Stimulated activated CD8-positive, alpha-beta memory T cell treated with anti-CD3 and anti-CD28 coated beads, Interleukin-15, amount 100 ng/mL, for 4 hours (primary cell): ENCODE measurements around the gene ETV6.

Experiments
- DNase-seq, 2 donors: peaks; one replicate each; pipeline ENCODE4 v3.0.0-alpha.2; 2020; ENCODE audit warnings: low read depth in 2 of 2

ETV6 gene

GRCh38 chr12:11716794-11717518, 67.5 kb downstream of the ETV6 start:
- DNase-seq: no peak

- DNase-seq: no peak
Measured at GRCh38 chr12:11717519-11717961, 68.1 kb downstream of the ETV6 start.

- DNase-seq: no peak
Measured at GRCh38 chr12:11718105-11718504, 68.6 kb downstream of the ETV6 start.

GRCh38 chr12:11718768-11719253, 69.3 kb downstream of the ETV6 start:
- no peak for DNase-seq

GRCh38 chr12:11719678-11720099, 70.2 kb downstream of the ETV6 start:
- peak; percentile 4 to 30 for DNase-seq

- DNase-seq: no peak
Measured at GRCh38 chr12:11722071-11722470, 72.6 kb downstream of the ETV6 start.

- no peak for DNase-seq
Measured at GRCh38 chr12:11722578-11723138, 73.2 kb downstream of the ETV6 start.

- no peak for DNase-seq
Measured at GRCh38 chr12:11723993-11724392, 74.5 kb downstream of the ETV6 start.

GRCh38 chr12:11724888-11725311, 75.4 kb downstream of the ETV6 start:
- DNase-seq: no peak

- DNase-seq: no peak
Measured at GRCh38 chr12:11725686-11726085, 76.2 kb downstream of the ETV6 start.

- DNase-seq: no peak
Measured at GRCh38 chr12:11726659-11727058, 77.2 kb downstream of the ETV6 start.

GRCh38 chr12:11727133-11727664, 77.7 kb downstream of the ETV6 start:
- DNase-seq: no peak

- DNase-seq: no peak
Measured at GRCh38 chr12:11728154-11728755, 78.8 kb downstream of the ETV6 start.

- DNase-seq: no peak
Measured at GRCh38 chr12:11729008-11729407, 79.5 kb downstream of the ETV6 start.

- no peak for DNase-seq
Measured at GRCh38 chr12:11729439-11730150, 80.1 kb downstream of the ETV6 start.

GRCh38 chr12:11730299-11731041, 81.0 kb downstream of the ETV6 start:
- DNase-seq: no peak

- DNase-seq: no peak
Measured at GRCh38 chr12:11731042-11731357, 81.5 kb downstream of the ETV6 start.

- DNase-seq: no peak
Measured at GRCh38 chr12:11731455-11731854, 82.0 kb downstream of the ETV6 start.

GRCh38 chr12:11732023-11732422, 82.5 kb downstream of the ETV6 start:
- DNase-seq: no peak

GRCh38 chr12:11732715-11733114, 83.2 kb downstream of the ETV6 start:
- no peak for DNase-seq

- DNase-seq: no peak
Measured at GRCh38 chr12:11734580-11735180, 85.2 kb downstream of the ETV6 start.
